Stimulated activated CD8-positive, alpha-beta memory T cell treated with anti-CD3 and anti-CD28 coated beads, Interleukin-7, amount 100 ng/mL, for 1 hour (primary cell): Measurements from ENCODE around the gene FAM90A1.
"Not testable (repeated sequence)": the region's sequence is repeated elsewhere in the genome, so short reads cannot be mapped to it uniquely, and the experiment has no call there.

Experiments
- DNase-seq, 2 donors: peaks; one replicate each; pipeline ENCODE4 v3.0.0-alpha.2; 2020; ENCODE audit warnings: low read depth in 2 of 2

The FAM90A1 gene

GRCh38 chr12:8226992-8227731 lies at the start of gene FAM90A1:
TSS of gene FAM90A1 (minus strand) at chr12:8227618. CDS start at chr12:8224832, 2,786 bp downstream.
- DNase-seq = not testable (repeated sequence)

- not testable (repeated sequence) for DNase-seq
Observed at GRCh38 chr12:8276397-8276796, 49.0 kb upstream of the FAM90A1 start.

GRCh38 chr12:8266706-8267105 lies 39.3 kb upstream of the FAM90A1 start:
- not testable (repeated sequence) for DNase-seq

GRCh38 chr12:8264236-8264635 lies 36.8 kb upstream of the FAM90A1 start:
- not testable (repeated sequence) for DNase-seq

GRCh38 chr12:8261111-8261554 lies 33.7 kb upstream of the FAM90A1 start:
- not testable (repeated sequence) for DNase-seq

- DNase-seq = not testable (repeated sequence)
Observed at GRCh38 chr12:8256356-8256755, 28.9 kb upstream of the FAM90A1 start.

GRCh38 chr12:8254705-8255104 lies 27.3 kb upstream of the FAM90A1 start:
- DNase-seq = not testable (repeated sequence)

- not testable (repeated sequence) for DNase-seq
Observed at GRCh38 chr12:8252056-8252818, 24.8 kb upstream of the FAM90A1 start.

GRCh38 chr12:8251616-8252015 lies 24.2 kb upstream of the FAM90A1 start:
- not testable (repeated sequence) for DNase-seq

- DNase-seq = not testable (repeated sequence)
Observed at GRCh38 chr12:8246941-8247535, 19.6 kb upstream of the FAM90A1 start.

GRCh38 chr12:8243682-8244161 lies 16.3 kb upstream of the FAM90A1 start:
- DNase-seq = not testable (repeated sequence)

GRCh38 chr12:8242880-8243681 lies 15.7 kb upstream of the FAM90A1 start:
- peak; percentile 99 to 100 for DNase-seq

- not testable (repeated sequence) for DNase-seq
Observed at GRCh38 chr12:8242622-8242879, 15.1 kb upstream of the FAM90A1 start.

GRCh38 chr12:8241917-8242621 lies 14.7 kb upstream of the FAM90A1 start:
- DNase-seq = not testable (repeated sequence)

GRCh38 chr12:8240340-8241114 lies 13.1 kb upstream of the FAM90A1 start:
- not testable (repeated sequence) for DNase-seq

- DNase-seq = not testable (repeated sequence)
Observed at GRCh38 chr12:8237031-8237430, 9.6 kb upstream of the FAM90A1 start.

GRCh38 chr12:8235316-8236157 lies 8.1 kb upstream of the FAM90A1 start:
- DNase-seq = not testable (repeated sequence)

- not testable (repeated sequence) for DNase-seq
Observed at GRCh38 chr12:8234746-8235145, 7.3 kb upstream of the FAM90A1 start.

- DNase-seq = not testable (repeated sequence)
Observed at GRCh38 chr12:8233935-8234495, 6.6 kb upstream of the FAM90A1 start.
